HK-2 (cell line): Measurements from ENCODE around the gene SLC34A3.

Experiments used
- DNase-seq: peaks from one replicate; pipeline ENCODE4 v3.0.0-alpha.2; 2018; ENCODE audit not compliant: unreplicated experiment

Gene SLC34A3

DNA sequence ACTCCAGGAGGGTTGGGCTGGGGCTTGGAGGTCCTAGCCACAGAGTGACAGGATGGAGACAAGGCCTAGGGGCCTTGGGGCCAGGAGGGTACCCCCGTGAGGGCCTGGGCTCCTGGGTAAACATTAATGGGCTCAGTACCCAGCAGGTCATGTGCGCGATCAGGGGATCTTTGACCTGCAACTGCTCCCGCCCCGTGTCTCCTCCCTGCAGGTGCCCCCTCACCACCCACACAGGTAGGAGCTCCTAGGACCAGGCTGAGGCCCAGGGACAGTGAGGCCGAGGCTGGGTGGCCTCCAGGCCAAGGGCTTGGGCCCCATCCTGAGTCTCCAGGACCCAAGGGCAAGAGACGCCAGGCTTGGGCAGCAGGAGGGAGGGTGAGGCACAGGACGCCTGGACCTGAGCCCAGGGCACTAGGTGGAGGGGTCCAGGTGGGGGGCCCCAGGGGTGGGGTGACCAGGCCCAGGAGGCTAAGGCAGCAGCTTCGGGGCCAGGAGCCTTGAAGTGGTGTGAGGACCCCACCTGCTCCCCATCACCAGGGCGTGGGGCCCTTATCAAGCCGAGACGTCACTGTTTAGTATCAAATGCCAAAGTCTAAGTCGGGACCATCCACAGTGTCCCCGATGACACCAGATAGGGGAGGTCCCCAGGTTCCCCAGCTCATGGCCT, at the start of gene SLC34A3:
SLC34A3 (plus strand) TSS at position 197 of the 667 bp plus-strand sequence. CDS start 802 bp downstream, outside the sequence.
- no peak for DNase-seq

DNA sequence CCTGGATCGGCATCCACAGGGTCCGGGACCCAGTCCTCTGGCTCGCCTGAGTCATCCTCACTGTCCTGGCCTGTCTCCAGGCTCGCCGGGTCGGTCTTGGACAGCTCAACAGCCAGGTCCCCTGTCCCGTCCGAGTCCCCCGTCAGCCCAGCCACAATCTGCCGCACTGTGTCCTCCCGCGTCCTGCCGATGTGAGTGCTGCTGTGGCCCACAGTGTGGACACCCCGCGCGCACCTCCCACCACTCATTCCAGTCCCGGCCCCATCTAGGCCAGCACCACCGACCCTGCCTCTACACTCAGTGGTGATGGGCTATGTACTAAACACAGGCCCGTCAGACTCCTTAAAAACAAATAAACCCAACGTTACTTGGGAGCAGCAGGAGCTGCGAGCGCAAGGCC, 49.0 kb upstream of the SLC34A3 start:
- no peak for DNase-seq

GRCh38 chr9:137182836-137183235, 47.9 kb upstream of the SLC34A3 start:
- DNase-seq = no peak

- no peak for DNase-seq
These were observed 46.6 kb upstream of the SLC34A3 start for GRCh38 chr9:137183980-137184595.

DNA sequence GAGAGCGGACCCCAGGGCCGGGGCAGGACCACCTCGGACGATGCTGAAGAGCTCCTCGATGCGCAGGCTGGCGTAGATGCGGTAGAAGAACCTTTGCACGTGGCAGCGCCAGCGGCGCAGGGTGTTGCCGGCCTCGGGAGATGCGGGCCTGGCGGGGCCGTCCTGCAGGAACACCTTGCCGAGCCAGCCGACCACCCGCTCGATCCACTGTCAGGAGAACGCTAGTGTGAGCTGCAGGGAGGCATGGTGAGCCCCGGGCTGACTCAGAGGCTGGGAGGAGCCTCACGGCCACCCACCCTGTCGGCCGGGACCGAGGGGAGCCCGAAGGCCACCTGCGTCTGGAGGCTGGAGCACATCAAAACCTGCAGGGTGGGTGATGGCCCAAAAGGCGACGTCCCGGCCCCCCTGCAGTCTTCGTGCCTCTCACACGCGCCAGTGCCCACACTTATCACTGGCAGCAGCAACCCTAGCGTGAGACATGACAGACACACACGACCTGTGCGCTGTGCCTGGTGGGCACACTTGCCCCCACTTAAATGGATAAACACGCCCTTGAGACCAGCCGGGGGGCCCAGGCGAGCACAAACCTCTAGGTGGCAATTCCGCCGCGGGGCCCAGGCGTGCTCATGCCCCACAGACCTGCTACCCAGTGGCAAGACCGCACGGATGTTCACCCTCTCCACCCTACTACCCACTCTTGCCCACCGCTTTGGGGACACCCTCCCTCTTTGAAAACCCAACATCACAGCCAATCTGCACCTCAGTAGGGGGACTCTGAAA, 45.6 kb upstream of the SLC34A3 start:
- no peak for DNase-seq

DNA sequence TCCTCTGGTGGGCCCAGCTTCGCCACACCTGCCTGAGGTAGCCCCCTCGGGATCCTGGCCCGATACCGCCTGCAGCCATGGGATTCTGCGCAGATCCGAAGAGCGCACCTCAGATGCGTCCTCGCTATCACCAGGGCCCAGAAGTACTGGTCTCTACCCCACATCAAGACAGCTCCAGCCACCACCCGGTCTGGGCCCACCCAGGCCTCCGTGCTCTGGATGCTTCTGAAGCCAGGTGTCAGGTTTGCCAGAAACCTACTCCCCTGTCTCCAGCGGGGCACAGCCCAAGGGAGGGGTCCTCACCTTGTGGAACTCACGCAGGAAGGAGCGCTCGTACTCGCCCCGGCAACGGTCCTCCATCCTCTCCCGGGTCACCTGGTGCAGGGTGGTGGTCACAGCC, 44.8 kb upstream of the SLC34A3 start:
- no peak for DNase-seq

- no peak for DNase-seq
These were observed 44.3 kb upstream of the SLC34A3 start for GRCh38 chr9:137186385-137186784.

DNA sequence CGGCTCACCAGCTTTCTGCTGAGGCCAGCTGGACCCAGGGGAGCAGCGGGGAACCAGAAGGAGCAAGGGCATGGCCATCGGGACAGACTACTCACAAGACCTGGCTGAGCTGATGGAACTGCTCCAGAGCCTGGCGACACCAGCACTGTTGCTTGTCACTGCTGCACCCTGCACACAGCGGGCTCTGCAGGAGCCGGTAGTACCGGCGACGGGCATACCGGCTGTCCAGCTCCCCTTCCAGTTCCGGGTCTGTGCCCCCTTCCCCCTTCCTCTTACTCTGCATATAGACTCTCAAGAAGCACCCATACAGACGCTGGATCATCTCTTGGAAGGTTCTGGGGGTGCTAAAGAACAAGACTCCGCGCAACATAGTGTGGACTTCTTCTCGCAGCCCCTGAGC, 43.3 kb upstream of the SLC34A3 start:
- no peak for DNase-seq

- DNase-seq = no peak
These were observed 42.6 kb upstream of the SLC34A3 start for GRCh38 chr9:137188086-137188489.

- peak; percentile 95 for DNase-seq
These were observed 42.0 kb upstream of the SLC34A3 start, which contains the start of the genes ANAPC2 and SSNA1 for GRCh38 chr9:137188490-137189296. ANAPC2 (minus strand) TSS chr9:137188560; CDS start chr9:137188532, 28 bp downstream. SSNA1 (plus strand) TSS chr9:137188676; CDS start chr9:137188727, 51 bp downstream.

DNA sequence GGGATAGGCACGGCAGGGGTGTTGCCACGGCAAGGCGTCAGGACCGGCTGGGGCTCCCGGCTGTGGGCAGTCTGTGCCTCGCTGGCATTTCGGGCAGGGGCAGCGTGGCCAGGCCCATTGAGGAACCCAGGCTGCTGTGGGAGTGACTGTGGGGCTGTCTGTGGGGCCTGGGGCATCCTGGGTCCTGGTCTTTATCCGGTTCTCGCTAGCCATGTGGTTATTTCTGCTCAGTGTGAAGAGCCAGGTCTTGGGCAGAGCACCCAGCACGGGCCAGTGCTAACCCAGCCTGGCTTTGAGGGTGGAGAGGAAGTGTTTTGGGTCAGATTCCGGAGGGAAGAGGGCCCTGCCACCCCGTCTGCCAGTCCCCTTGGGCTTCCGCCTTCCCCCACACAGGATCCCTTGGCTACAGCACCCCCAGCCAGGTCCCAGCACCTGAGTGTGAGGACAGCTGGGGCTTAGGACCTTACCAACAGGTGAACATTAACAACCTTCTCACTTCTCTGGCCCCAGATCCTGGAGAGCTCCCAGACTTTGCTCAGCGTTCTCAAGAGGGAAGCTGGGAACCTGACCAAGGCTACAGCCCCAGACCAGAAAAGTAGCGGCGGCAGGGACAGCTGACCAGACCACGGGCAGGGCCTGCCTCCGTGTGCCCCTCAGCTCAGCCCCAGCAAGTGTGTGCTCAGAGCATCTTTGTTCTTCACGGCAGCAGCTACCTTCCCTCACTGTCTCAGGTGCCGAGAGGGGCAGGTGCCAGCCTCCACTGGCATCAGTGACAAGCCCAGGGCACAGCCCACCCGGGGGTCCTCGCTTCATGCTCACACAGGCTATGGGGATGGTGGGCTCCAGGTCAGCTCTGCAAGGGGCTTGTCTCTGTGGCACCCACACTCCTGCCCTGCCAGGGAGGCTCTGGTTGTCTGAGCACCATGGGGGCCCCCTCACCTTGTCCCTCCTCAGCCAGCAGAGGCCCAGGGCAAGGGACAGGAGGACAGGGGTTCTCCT, 41.1 kb upstream of the SLC34A3 start:
- DNase-seq = no peak

GRCh38 chr9:137190315-137190856, 40.3 kb upstream of the SLC34A3 start:
- no peak for DNase-seq

DNA sequence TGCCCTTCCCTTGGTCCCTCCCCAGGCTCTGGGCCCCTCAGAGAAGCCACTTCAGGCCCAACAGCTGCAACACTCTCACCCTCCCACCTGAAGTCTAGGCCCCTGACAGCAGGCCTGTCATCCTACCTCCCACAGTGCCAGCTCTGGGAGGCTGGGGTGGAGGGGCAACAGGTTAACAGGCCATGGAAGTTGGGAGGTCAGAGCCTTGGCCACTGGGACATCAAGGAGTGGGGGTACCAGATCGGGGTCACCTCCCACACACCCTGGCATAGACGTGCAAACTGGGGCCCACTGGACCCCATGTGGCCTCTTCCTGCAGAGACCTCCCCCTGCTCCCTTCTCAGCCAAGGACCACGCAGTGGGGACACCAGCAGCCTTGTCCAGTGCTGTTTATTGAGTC, 39.5 kb upstream of the SLC34A3 start:
- no peak for DNase-seq

DNA sequence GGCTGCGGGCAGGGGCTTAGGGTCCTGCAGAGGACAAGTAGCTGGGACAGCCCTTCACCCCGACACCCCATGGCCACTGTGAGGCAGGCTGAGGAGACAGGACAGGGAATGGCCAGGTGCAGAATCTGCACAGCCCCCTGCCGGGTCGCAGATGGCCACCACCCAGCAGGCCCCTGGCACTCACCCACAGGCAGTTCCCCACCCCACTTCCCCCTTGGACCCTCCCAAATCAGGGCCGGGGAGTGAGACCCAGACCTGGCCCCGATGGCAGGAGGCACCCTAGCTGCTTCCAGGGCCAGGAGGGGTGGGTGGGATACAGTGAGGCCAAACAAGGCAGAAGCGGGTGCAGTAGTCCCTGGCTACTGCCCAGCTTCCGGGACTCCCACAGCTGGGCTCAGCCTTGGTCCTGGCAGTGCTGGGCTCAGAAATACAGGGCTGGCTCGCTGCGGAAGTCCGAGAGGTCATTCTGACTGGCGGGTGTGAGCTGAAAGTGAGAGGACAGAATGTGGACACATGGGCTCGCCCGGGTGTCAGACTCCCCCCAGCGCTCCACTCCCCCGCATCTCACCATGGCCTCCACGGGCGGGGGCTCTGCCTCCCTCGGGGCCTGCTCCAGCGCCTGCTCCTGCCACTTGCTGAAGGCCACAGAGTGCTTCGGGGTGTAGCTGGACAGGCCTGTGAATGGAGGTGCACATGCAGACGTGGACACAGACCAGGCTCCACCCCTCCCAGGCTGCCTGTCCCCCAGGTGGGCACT, 38.8 kb upstream of the SLC34A3 start:
- DNase-seq = no peak

DNA sequence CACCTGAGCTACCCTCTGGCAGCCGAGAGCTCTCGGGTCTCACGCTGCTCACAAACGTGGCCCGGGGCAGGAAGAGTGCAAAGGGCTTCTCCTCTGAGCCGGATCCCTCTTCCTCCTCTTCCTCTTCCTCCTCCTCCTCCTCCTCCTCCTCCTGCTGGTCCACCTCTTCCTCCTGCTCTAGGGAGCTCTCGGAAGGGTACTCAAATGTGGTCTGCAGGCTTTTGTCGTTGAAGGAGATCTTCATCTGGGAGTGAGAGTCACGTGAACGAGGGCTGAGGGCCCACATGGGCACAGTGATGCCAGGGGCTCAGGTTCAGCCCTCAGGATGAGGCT, 38.3 kb upstream of the SLC34A3 start:
- no peak for DNase-seq

- DNase-seq = no peak
These were observed 37.8 kb upstream of the SLC34A3 start for GRCh38 chr9:137192859-137193258.

DNA sequence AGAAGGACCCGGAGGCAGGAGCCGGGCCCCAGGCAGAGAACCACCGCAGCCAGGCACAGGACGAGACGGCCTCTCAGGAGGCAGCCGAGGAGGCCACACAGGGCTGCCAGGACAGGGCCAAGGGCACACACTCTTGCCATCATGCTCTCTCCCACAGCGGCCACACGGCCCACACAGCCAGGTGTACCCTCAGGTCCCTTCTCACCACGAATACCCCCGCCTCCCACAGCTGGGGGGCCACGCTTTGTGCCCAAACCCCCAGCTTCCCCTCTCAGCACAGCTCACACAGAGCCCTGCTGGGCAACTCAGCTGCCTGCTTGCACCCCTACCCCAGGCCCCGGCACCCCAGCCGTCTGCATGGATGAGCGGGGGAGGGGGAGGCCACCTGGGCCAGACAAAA, 36.9 kb upstream of the SLC34A3 start:
- DNase-seq = no peak

DNA sequence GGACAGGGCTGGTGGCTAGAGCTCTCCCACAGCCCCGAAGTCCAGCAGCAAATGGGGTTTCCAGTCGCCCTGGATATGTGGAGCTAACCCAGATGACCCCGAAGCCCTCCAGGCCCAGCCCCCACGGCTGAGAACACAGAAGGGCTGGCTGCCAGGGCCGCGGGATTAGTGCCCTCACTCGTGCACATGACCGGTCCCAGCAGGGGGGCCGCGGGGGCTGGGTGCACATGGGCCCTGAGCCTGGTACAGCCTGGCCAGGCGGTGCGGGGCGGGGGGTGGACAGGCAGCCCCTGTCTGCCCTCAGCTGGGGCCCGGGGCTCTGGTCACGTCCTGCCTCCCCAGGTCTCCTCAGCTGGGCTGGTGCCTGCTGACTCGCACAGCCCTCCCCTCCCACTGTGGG, 36.3 kb upstream of the SLC34A3 start:
- peak; percentile 40 for DNase-seq

DNA sequence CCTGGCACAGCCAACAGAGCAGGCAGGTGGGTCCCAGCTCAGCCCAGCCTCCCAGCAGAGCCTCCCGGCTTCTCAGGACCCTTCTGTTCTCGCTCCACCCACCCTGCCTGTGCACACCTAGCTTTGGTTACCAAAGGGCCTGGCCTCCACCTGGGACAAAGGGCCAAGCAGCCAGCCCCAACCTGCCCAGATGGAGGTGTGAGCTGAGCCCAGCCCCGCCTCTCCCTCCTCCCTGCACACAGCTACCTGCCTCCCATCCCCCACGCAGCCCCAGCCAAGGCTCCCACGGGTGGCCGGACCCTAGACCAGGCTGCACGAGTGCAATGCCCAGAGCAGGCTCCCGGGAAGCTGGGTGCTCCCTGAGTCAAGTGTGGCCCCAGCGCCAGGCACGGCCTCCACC, 35.8 kb upstream of the SLC34A3 start:
- no peak for DNase-seq
